DND-41 (cell line): ENCODE data around the gene MYH16.

Experiments used
- EZH2 ChIP-seq: IDR thresholded peaks from 3 replicates; pipeline ENCODE4 v1.6.1; 2012; ENCODE audit warnings: borderline replicate concordance, low read depth, mild to moderate bottlenecking, moderate library complexity, low read length, inconsistent platforms; ENCODE audit not compliant: severe bottlenecking
- TF ChIP-seq, protein P1 (sequence below): IDR thresholded peaks from 2 replicates; pipeline ENCODE4 v1.5.1; 2012; ENCODE audit warnings: borderline replicate concordance, low read length, moderate library complexity, mild to moderate bottlenecking; ENCODE audit not compliant: poor library complexity, severe bottlenecking; ENCODE audit errors: extremely low read depth

- TF ChIP-seq, protein P1, sequence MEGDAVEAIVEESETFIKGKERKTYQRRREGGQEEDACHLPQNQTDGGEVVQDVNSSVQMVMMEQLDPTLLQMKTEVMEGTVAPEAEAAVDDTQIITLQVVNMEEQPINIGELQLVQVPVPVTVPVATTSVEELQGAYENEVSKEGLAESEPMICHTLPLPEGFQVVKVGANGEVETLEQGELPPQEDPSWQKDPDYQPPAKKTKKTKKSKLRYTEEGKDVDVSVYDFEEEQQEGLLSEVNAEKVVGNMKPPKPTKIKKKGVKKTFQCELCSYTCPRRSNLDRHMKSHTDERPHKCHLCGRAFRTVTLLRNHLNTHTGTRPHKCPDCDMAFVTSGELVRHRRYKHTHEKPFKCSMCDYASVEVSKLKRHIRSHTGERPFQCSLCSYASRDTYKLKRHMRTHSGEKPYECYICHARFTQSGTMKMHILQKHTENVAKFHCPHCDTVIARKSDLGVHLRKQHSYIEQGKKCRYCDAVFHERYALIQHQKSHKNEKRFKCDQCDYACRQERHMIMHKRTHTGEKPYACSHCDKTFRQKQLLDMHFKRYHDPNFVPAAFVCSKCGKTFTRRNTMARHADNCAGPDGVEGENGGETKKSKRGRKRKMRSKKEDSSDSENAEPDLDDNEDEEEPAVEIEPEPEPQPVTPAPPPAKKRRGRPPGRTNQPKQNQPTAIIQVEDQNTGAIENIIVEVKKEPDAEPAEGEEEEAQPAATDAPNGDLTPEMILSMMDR, result no peak
- TF ChIP-seq EZH2, result no peak
Measured at GRCh38 chr7:99313204-99313573, 40.5 kb downstream of the MYH16 start.
